A549 (cell line): Measurements from ENCODE around the gene SETX. TPM values are rescaled to one million over a fixed set of nuclear protein-coding genes. Genes with fewer than 3 reads are reported as not detected.

Experiments
- ATAC-seq, 2 experiments: fragments of 200-7000 bp in 1 of 2; fragments of >200 bp in 1 of 2; cut with Nextera tagmentation in 1 of 2; cut with Tn5 transposase in 1 of 2; 3 replicates each; pipeline versions ENCODE4 v1.8.0 to v1.9.1; 2018 to 2020; ENCODE audit warnings: mild to moderate bottlenecking in 1 of 2, moderate library complexity in 1 of 2
- CTCF ChIA-PET: fragments of 300-600 bp; sonication (Branson Sonifier 250); formaldehyde crosslinking; extraction: SDS; loops from one replicate; lab custom pipeline; 2021; ENCODE audit warnings: antibody characterized with exemption, inconsistent platforms; lab: Yijun Ruan, JAX
- POLR2A ChIA-PET: fragments of 350-600 bp; formaldehyde crosslinking; extraction: SDS; loops from one replicate; lab custom pipeline; 2021; ENCODE audit warnings: antibody characterized with exemption, inconsistent platforms; lab: Yijun Ruan, JAX
- DNase-seq, 2 experiments: peaks; one replicate each; pipeline versions ENCODE4 v3.0.0 to v3.0.0-alpha.2; 2011 to 2016; ENCODE audit warnings: low read depth in 1 of 2, low spot score in 1 of 2
- FAIRE-seq: peaks from 2 replicates; lab custom pipeline; 2011; peaks lifted over from hg19 to GRCh38; lab: Jason Lieb, UNC
- H3K27ac ChIP-seq, 2 experiments: fragments of >200 bp; sonication (Bioruptor Twin); formaldehyde crosslinking; 3 replicates each; pipeline ENCODE4 v1.5.1; 2016 to 2017
- H3K4me1 ChIP-seq: fragments of >200 bp; sonication (Bioruptor Twin); formaldehyde crosslinking; 3 replicates; pipeline ENCODE4 v1.6.1; 2016
- H3K4me2 ChIP-seq: fragments of >200 bp; sonication (Bioruptor Twin); formaldehyde crosslinking; 3 replicates; pipeline ENCODE4 v1.6.1; 2016
- H3K4me3 ChIP-seq: fragments of >200 bp; sonication (Bioruptor Twin); formaldehyde crosslinking; 3 replicates; pipeline ENCODE4 v1.5.1; 2016
- H3K9me3 ChIP-seq: fragments of >200 bp; sonication (Bioruptor Twin); formaldehyde crosslinking; 3 replicates; pipeline ENCODE4 v1.6.1; 2016
- ATOH8 ChIP-seq: fragments of 250-450 bp; sonication (Bioruptor Pico); IDR thresholded peaks from 2 replicates; pipeline ENCODE4 v1.5.0; 2020; ENCODE audit warnings: low read depth, mild to moderate bottlenecking, moderate library complexity
- CBX2 ChIP-seq: fragments of 200-600 bp; sonication (generic); IDR thresholded peaks from 2 replicates; pipeline ENCODE4 v1.6.1; 2016; ENCODE audit warnings: low read depth, mild to moderate bottlenecking, borderline replicate concordance
- CEBPB ChIP-seq, 2 experiments: fragments of >200 bp in 1 of 2; sonication (Bioruptor Twin) in 1 of 2; formaldehyde crosslinking in 1 of 2; IDR thresholded peaks; 2 replicates each; pipeline ENCODE4 v1.6.1; 2012 to 2016
- FOXS1 ChIP-seq: fragments of 250-450 bp; sonication (Bioruptor Pico); IDR thresholded peaks from 2 replicates; pipeline ENCODE4 v1.5.0; 2020; ENCODE audit warnings: mild to moderate bottlenecking, moderate library complexity
- HDAC2 ChIP-seq: fragments of 200-600 bp; sonication (generic); IDR thresholded peaks from 2 replicates; pipeline ENCODE4 v1.6.1; 2016
- HOXB5 ChIP-seq: fragments of 250-450 bp; sonication (Bioruptor Pico); IDR thresholded peaks from 2 replicates; pipeline ENCODE4 v1.5.0; 2020; ENCODE audit warnings: mild to moderate bottlenecking, moderate library complexity
- JUNB ChIP-seq: fragments of >200 bp; sonication (Bioruptor Twin); formaldehyde crosslinking; IDR thresholded peaks from 2 replicates; pipeline ENCODE4 v1.6.1; 2016
- KDM1A ChIP-seq: fragments of 200-600 bp; sonication (generic); IDR thresholded peaks from 2 replicates; pipeline ENCODE4 v1.6.1; 2016; ENCODE audit warnings: low read depth, mild to moderate bottlenecking
- KDM5A ChIP-seq: fragments of 200-600 bp; sonication (generic); IDR thresholded peaks from 2 replicates; pipeline ENCODE4 v1.6.1; 2016; ENCODE audit warnings: antibody characterized with exemption, mild to moderate bottlenecking
- PHF8 ChIP-seq: fragments of 200-600 bp; sonication (generic); IDR thresholded peaks from 2 replicates; pipeline ENCODE4 v1.6.1; 2016; ENCODE audit warnings: low read depth, mild to moderate bottlenecking, antibody characterized with exemption, moderate library complexity, borderline replicate concordance
- RARB ChIP-seq: fragments of 250-450 bp; sonication (Bioruptor Pico); IDR thresholded peaks from 2 replicates; pipeline ENCODE4 v1.8.0; 2021; ENCODE audit warnings: mild to moderate bottlenecking, moderate library complexity
- RCOR1 ChIP-seq: fragments of 150-350 bp; IDR thresholded peaks from 2 replicates; pipeline ENCODE4 v1.6.1; 2014; ENCODE audit warnings: antibody characterized with exemption, low read length, low read depth
- RFX5 ChIP-seq: fragments of 450-650 bp; IDR thresholded peaks from 2 replicates; pipeline ENCODE4 v1.7.1; 2014; ENCODE audit warnings: antibody characterized with exemption, mild to moderate bottlenecking, moderate library complexity
- RNF2 ChIP-seq: fragments of 200-600 bp; sonication (generic); IDR thresholded peaks from 2 replicates; pipeline ENCODE4 v1.6.1; 2016; ENCODE audit warnings: low read depth, mild to moderate bottlenecking, antibody characterized with exemption, moderate library complexity, borderline replicate concordance
- TP53 ChIP-seq: fragments of 250-450 bp; sonication (Bioruptor Pico); IDR thresholded peaks from 2 replicates; pipeline ENCODE4 v1.5.0; 2021; ENCODE audit warnings: mild to moderate bottlenecking, moderate library complexity
- ZC3H11A ChIP-seq: fragments of 450-650 bp; IDR thresholded peaks from 2 replicates; pipeline ENCODE4 v1.6.1; 2014; ENCODE audit warnings: antibody characterized with exemption, mild to moderate bottlenecking
- WGBS: methylation state at CpG from one replicate; pipeline ENCODE4 v1.1.6; 2017; ENCODE audit errors: missing lambda C conversion rate; 5-methylcytosine and 5-hydroxymethylcytosine counted together
- polyA plus RNA-seq, 4 experiments: library from polyadenylated mRNA; depleted of rRNA in 3 of 4; stranded (reverse); fragments of >200 nt; fragmentation: RNase III in 1 of 4; extraction: RNeasy Plus Mini Kit Qiagen cat#74134 plus additional on column Dnase treatment in 1 of 4; gene quantifications; 2 replicates in 3 of 4; 3 replicates in 1 of 4; pipeline ENCODE4 v1.2.3, GENCODE V29; 2011 to 2017
- TF ChIP-seq, protein P1 (sequence below): IDR thresholded peaks from 2 replicates; pipeline ENCODE4 v1.6.1; 2012
- TF ChIP-seq, protein P2 (sequence below): fragments of 200-600 bp; sonication (generic); IDR thresholded peaks from 2 replicates; pipeline ENCODE4 v1.6.1; 2016; ENCODE audit warnings: antibody characterized with exemption, mild to moderate bottlenecking, moderate library complexity
- TF ChIP-seq, protein P3 (sequence below): fragments of 150-350 bp; IDR thresholded peaks from 2 replicates; pipeline ENCODE4 v1.6.1; 2014; ENCODE audit warnings: low read depth, mild to moderate bottlenecking, low read length

Gene SETX
- polyA plus RNA-seq, 2 of the 4 experiments (the other 2 are of a cell fraction), result 14.7 to 34.3 TPM

DNA sequence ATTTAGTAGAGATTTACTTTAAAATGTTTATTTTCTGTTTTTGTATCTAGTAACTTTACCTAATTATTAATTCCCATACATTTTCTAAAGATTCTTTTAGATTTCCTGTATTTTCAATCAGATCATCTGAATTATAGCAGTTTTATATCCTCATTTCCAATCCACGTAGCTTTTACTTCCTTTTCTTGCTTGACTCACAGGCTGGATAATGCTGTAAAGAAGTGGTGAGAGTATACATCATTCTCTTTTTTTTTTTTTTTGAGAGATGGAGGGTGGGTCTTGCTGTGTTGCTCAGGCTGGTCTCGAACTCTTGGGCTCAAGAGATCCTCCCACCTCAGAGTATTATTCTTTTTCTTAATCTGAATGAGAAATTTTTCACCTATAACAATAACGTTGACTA is 11.2 kb upstream of the SETX start (continued):
- no peak for TF ChIP-seq ATOH8
- TF ChIP-seq, protein P1, sequence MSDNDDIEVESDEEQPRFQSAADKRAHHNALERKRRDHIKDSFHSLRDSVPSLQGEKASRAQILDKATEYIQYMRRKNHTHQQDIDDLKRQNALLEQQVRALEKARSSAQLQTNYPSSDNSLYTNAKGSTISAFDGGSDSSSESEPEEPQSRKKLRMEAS, result no peak

DNA sequence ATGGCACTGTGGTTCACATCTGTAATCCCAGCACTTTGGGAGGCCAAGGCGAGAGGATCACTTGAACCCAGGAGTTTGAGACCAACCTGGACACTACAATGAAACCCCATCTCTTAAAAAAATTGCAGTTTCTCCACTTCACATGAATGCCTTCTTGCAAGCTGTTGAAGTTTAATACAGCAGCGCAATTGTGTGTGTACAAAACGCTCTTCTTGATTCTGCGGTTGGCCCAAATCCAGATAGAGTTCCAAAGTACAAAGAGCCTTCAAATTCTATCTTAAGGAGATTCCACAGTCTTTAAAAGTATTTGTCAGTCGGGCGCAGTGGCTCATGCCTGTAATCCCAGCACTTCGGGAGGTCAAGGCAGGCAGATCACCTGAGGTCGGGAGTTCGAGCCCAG is 9.3 kb upstream of the SETX start:
- H3K4me1 ChIP-seq, result no peaks in the 10 kb centered on the region
- no peak overlapping the region for H3K4me3 ChIP-seq
- H3K9me3 ChIP-seq, result no peaks in the 10 kb centered on the region
- no peak for FAIRE-seq
- WGBS, result 90% methylated on average over 9 of the region's 9 CpGs
- no peak overlapping the region for H3K4me2 ChIP-seq
- TF ChIP-seq HOXB5 (CRISPR knock-in tag) (no peak), RNF2 (no peak), CBX2 (no peak), JUNB (no peak), KDM5A (no peak), KDM1A (no peak), TP53 (no peak), HDAC2 (no peak), RCOR1 (no peak), PHF8 (no peak), FOXS1 (CRISPR knock-in tag) (no peak)
- TF ChIP-seq, protein P2, sequence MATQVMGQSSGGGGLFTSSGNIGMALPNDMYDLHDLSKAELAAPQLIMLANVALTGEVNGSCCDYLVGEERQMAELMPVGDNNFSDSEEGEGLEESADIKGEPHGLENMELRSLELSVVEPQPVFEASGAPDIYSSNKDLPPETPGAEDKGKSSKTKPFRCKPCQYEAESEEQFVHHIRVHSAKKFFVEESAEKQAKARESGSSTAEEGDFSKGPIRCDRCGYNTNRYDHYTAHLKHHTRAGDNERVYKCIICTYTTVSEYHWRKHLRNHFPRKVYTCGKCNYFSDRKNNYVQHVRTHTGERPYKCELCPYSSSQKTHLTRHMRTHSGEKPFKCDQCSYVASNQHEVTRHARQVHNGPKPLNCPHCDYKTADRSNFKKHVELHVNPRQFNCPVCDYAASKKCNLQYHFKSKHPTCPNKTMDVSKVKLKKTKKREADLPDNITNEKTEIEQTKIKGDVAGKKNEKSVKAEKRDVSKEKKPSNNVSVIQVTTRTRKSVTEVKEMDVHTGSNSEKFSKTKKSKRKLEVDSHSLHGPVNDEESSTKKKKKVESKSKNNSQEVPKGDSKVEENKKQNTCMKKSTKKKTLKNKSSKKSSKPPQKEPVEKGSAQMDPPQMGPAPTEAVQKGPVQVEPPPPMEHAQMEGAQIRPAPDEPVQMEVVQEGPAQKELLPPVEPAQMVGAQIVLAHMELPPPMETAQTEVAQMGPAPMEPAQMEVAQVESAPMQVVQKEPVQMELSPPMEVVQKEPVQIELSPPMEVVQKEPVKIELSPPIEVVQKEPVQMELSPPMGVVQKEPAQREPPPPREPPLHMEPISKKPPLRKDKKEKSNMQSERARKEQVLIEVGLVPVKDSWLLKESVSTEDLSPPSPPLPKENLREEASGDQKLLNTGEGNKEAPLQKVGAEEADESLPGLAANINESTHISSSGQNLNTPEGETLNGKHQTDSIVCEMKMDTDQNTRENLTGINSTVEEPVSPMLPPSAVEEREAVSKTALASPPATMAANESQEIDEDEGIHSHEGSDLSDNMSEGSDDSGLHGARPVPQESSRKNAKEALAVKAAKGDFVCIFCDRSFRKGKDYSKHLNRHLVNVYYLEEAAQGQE, result no peak
- TF ChIP-seq, all 56 proteins: peak for 0
- ChIA-PET POLR2A (no interaction called here), CTCF (no interaction called here)
- H3K27ac ChIP-seq, result no peak overlapping the region
- ATAC-seq, result no peak
- no peak for DNase-seq

DNA sequence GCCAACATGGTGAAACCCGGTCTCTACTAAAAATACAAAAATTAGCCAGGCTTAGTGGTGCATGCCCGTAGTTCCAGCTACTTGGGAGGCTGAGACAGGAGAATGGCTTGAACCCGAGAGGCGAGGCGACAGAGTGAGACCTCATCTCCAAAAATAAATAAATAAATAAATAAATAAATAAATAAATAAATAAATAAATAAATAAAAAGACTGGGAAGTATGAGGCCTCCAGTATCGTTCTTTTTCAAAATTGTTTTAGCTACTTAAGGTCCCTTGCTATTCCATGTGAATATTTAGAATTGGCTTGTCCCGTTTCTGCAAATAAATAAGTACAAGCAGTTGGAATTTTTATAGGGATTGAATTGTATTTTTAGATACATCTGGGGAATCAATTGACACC is 3.0 kb upstream of the SETX start:
- DNase-seq (no peak), FAIRE-seq (no peak)
- Histone ChIP-seq H3K9me3 (no peaks in the 10 kb centered on the region), H3K27ac (no peak overlapping the region), H3K4me2 (no peak overlapping the region)
- CTCF ChIA-PET, result no interaction called here
- TF ChIP-seq ZC3H11A (peak; percentile 91), RARB (CRISPR knock-in tag) (no peak), RFX5 (no peak), CBX2 (no peak), CEBPB (IDR thresholded peaks at IDR 0.05) (no peak)
- TF ChIP-seq, protein P3, sequence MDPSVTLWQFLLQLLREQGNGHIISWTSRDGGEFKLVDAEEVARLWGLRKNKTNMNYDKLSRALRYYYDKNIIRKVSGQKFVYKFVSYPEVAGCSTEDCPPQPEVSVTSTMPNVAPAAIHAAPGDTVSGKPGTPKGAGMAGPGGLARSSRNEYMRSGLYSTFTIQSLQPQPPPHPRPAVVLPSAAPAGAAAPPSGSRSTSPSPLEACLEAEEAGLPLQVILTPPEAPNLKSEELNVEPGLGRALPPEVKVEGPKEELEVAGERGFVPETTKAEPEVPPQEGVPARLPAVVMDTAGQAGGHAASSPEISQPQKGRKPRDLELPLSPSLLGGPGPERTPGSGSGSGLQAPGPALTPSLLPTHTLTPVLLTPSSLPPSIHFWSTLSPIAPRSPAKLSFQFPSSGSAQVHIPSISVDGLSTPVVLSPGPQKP, result no peak
- TF ChIP-seq, all 56 proteins: peak for 1
- 91% methylated on average over 7 of the region's 7 CpGs for WGBS
- POLR2A ChIA-PET, result no interaction called here
- ATAC-seq, result no peak
- no peak overlapping the region for H3K4me3 ChIP-seq
- H3K4me1 ChIP-seq, result peaks cover 15% of the 10 kb centered on the region
